ENCODE results near the gene PAWR. TPM values are rescaled to one million over a fixed set of nuclear protein-coding genes. Genes with fewer than 3 reads are reported as not detected.
"Not testable (repeated sequence)": the region's sequence is repeated elsewhere in the genome, so short reads cannot be mapped to it uniquely, and the experiment has no call there.

Gene PAWR
- total RNA-seq, 1 donor from 2014 or later: 75.4 TPM

DNA sequence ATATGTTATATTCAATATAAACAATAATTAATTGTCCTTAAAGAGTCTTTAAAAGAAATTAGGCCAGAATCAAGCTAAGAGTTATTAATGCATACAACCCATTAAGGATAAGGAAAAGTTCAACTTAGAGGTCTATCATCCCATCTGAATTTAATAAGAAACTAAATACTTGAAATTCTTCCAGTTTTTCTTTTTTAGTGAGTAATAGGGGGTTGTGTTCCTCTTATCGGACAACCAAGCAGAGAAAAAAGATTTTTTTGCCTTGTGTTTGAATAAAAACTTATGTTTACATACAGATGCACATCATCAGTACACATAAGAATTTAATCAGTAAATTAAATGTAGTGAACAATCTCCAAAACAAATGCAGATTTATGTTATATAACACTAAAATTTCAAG is 32.5 kb downstream of the PAWR start:
- no peak overlapping the region for H3K27ac ChIP-seq
- no peaks in the 10 kb centered on the region for H3K9me3 ChIP-seq
- intact Hi-C loops (cut with DNase I): no loop called here
- H3K36me3 ChIP-seq: no peaks in the 10 kb centered on the region
- no peak for DNase-seq (ENCODE audit: low spot score in 2 of 2)
- no peak overlapping the region for H3K4me3 ChIP-seq
- peaks cover 0 to 10% of the 10 kb centered on the region in 2 donors for H3K4me1 ChIP-seq
- no peaks in the 10 kb centered on the region for H3K27me3 ChIP-seq
- TF ChIP-seq, protein P1, sequence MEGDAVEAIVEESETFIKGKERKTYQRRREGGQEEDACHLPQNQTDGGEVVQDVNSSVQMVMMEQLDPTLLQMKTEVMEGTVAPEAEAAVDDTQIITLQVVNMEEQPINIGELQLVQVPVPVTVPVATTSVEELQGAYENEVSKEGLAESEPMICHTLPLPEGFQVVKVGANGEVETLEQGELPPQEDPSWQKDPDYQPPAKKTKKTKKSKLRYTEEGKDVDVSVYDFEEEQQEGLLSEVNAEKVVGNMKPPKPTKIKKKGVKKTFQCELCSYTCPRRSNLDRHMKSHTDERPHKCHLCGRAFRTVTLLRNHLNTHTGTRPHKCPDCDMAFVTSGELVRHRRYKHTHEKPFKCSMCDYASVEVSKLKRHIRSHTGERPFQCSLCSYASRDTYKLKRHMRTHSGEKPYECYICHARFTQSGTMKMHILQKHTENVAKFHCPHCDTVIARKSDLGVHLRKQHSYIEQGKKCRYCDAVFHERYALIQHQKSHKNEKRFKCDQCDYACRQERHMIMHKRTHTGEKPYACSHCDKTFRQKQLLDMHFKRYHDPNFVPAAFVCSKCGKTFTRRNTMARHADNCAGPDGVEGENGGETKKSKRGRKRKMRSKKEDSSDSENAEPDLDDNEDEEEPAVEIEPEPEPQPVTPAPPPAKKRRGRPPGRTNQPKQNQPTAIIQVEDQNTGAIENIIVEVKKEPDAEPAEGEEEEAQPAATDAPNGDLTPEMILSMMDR (IDR thresholded peaks at IDR 0.05): no peak

DNA sequence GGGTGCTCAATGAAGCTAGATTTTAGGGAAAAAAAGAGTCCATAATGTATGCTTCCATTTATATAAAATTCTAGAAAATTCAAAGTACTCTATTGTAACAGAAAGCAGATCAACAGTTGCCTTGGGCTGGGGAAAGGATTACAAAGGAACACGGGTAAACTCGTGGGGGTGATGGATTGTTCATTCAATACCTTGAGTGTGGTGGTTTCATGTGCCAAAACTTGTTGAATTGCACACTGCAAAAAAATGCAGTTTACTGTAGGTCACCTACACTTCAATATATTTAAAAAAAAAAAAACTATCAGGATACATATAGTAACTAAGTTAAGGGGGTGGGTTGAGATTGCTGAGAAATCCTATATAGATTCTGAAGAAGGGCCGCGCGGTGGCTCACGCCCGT is 33.6 kb downstream of the PAWR start:
- H3K9me3 ChIP-seq: no peaks in the 10 kb centered on the region
- no peak overlapping the region for H3K27ac ChIP-seq
- no peaks in the 10 kb centered on the region for H3K36me3 ChIP-seq
- H3K4me1 ChIP-seq: peaks cover 0 to 10% of the 10 kb centered on the region in 2 donors
- no peak overlapping the region for H3K4me3 ChIP-seq
- no peaks in the 10 kb centered on the region for H3K27me3 ChIP-seq
- intact Hi-C loops (cut with DNase I): no loop called here
- no peak for DNase-seq (ENCODE audit: low spot score in 2 of 2)
- TF ChIP-seq, protein P1 (IDR thresholded peaks at IDR 0.05): no peak

DNA sequence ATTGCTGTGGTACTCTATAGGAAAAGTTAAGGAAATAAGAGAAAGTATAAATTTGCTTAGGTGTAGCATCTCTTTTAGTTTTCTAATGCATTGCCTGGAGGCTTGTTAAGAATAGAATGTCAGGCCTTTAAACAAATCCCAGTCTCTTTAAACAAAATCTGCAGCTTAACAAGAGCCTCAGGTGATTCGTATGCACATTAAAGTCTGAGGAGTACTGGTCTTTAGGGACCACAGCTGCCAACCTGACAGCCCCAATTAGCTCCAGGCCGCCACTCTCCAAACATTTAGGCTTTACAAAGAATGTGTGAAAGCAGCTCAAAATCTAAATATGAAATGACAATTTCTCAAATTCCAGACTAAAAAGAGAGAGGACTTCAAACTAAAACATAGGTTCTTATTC is 35.7 kb downstream of the PAWR start:
- H3K27ac ChIP-seq: no peak overlapping the region
- TF ChIP-seq, protein P1 (IDR thresholded peaks at IDR 0.05): no peak
- no peaks in the 10 kb centered on the region for H3K36me3 ChIP-seq
- no peak for DNase-seq (ENCODE audit: low spot score in 2 of 2)
- intact Hi-C loops (cut with DNase I): no loop called here
- H3K27me3 ChIP-seq: no peaks in the 10 kb centered on the region
- H3K4me1 ChIP-seq: peaks cover 0 to 5% of the 10 kb centered on the region in 2 donors
- no peak overlapping the region for H3K4me3 ChIP-seq
- no peaks in the 10 kb centered on the region for H3K9me3 ChIP-seq

DNA sequence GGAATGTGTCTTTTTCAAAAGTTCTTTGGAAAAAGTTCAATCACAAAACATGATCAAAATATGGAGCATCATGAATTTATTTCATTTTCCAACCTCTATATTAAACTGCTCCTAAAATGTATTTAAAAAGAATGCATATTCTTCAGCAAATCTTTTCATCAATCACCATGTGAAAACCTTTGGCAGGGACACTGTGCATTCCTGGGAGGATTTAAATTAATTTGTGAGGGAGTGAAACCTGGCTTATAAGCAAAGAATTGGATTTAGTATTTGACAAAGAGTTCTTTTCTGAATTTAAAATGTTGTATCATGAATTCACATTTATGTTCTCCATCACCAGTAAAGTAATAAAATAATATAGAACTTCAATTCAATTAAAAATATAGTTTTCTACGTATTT is 38.2 kb downstream of the PAWR start:
- no peaks in the 10 kb centered on the region for H3K9me3 ChIP-seq
- intact Hi-C loops (cut with DNase I): no loop called here
- H3K36me3 ChIP-seq: no peaks in the 10 kb centered on the region
- H3K4me1 ChIP-seq: no peaks in the 10 kb centered on the region
- no peaks in the 10 kb centered on the region for H3K27me3 ChIP-seq
- H3K27ac ChIP-seq: no peak overlapping the region
- TF ChIP-seq, protein P1 (IDR thresholded peaks at IDR 0.05): no peak
- H3K4me3 ChIP-seq: no peak overlapping the region
- no peak for DNase-seq (ENCODE audit: low spot score in 2 of 2)

DNA sequence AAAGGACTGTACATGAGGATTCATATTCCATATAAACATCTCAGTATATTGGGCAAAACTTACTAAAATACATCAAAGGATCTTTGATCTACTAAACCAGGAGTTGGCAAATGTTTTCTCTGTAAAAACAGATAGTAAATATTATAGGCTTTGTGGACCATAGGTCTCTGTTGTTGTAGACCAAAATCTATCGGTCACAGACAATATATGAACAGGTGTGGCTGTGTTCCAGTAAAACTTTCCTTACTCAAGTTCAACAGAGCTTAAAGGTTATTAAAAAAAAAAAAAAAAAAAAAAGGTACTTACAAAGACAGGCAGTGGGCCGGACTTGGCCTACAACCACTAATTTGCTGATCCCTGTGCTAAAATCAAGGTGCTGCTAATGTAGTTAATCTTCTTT is 40.3 kb downstream of the PAWR start:
- intact Hi-C loops (cut with DNase I): no loop called here
- Histone ChIP-seq H3K27ac (no peak overlapping the region), H3K9me3 (no peaks in the 10 kb centered on the region), H3K36me3 (no peaks in the 10 kb centered on the region), H3K4me1 (no peaks in the 10 kb centered on the region), H3K4me3 (no peak overlapping the region), H3K27me3 (no peaks in the 10 kb centered on the region)
- no peak for DNase-seq (ENCODE audit: low spot score in 2 of 2)
- TF ChIP-seq, protein P1 (IDR thresholded peaks at IDR 0.05): no peak

DNA sequence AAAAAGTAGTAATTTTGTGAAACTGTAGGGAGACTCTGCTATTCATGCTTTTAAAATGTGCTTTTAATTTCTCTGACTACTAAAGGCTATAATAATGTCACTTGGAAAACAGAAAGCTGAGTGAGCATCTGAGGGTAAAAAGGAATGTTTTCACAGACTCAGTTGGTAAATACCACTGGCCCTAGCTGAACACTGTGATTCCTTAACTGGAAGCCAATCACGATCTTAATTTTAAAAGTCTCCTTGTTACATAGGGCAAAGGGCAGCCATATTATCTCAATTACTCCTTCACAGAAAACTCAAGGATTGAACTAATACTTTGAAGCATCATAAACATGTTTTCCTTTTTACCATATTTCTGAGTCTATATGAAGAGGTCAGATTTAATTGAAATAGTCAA is 41.9 kb downstream of the PAWR start:
- Histone ChIP-seq H3K27ac (no peak overlapping the region), H3K4me1 (peaks cover 0 to under 1% of the 10 kb centered on the region in 2 donors), H3K9me3 (no peaks in the 10 kb centered on the region), H3K4me3 (no peak overlapping the region), H3K36me3 (no peaks in the 10 kb centered on the region), H3K27me3 (no peaks in the 10 kb centered on the region)
- intact Hi-C loops (cut with DNase I): no loop called here
- TF ChIP-seq, protein P1 (IDR thresholded peaks at IDR 0.05): no peak
- no peak for DNase-seq (ENCODE audit: low spot score in 2 of 2)

DNA sequence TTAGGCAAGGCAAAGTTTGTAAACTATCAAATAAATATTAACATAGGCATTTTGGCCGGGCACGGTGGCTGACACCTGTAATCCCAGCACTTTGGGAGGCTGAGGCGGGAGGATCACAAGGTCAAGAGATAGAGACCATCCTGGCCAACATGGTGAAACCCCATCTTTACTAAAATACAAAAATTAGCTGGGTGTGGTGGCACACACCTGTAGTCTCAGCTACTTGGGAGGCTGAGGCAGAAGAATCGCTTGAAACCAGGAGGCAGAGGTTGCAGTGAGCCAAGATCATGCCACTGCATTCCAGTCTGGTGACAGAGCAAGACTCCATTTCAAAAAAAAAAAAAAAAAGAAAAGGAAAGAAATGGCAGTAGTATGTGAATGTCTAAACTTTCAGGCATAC is 43.9 kb downstream of the PAWR start:
- H3K4me1 ChIP-seq; DNase-seq (ENCODE audit: low spot score in 2 of 2); intact Hi-C loops (cut with DNase I); H3K9me3 ChIP-seq; H3K27me3 ChIP-seq; H3K4me3 ChIP-seq; H3K36me3 ChIP-seq; H3K27ac ChIP-seq: not testable (repeated sequence)
